ENCODE results near the gene GPR27. TPM values are rescaled to one million over a fixed set of nuclear protein-coding genes. Genes with fewer than 3 reads are reported as not detected.
A peak's percentile ranks its signal among the peaks of the same experiment; 100 is the strongest.

Gene GPR27
- total RNA-seq, 2 experiments from 2014 or later, result 0.40 to 0.47 TPM

DNA sequence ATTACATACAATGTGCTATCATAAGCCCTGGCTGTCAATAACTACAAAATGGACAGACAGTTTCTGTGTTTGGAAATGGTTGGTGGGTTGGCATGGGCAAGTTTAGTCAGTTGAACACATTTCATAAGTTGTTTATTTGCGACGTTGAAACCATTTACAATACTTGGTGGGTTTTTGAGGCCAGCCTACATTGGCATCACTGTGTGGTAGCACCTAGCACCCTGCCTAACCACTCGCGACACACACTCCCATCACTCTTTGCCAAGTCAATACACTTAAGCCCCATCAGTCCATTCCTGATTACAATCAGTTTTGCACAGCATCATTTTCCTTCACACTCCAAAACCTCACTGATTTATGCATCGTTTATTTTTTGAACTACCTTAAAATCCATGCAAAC is 17.5 kb downstream of the GPR27 start:
- no peak overlapping the region for H3K27ac Mint-ChIP-seq
- no peaks in the 10 kb centered on the region for H3K36me3 Mint-ChIP-seq (ENCODE audit: low read depth)
- ChIA-PET CTCF (no interaction called here), POLR2A (no interaction called here)
- no peak for ATAC-seq
- intact Hi-C loops (cut with micrococcal nuclease), result no loop called here
- H3K9me3 Mint-ChIP-seq, result no peaks in the 10 kb centered on the region
- H3K4me3 Mint-ChIP-seq, result no peak overlapping the region
- H3K4me1 Mint-ChIP-seq (ENCODE audit: low read depth), result no peaks in the 10 kb centered on the region
- TF ChIP-seq, protein P1, sequence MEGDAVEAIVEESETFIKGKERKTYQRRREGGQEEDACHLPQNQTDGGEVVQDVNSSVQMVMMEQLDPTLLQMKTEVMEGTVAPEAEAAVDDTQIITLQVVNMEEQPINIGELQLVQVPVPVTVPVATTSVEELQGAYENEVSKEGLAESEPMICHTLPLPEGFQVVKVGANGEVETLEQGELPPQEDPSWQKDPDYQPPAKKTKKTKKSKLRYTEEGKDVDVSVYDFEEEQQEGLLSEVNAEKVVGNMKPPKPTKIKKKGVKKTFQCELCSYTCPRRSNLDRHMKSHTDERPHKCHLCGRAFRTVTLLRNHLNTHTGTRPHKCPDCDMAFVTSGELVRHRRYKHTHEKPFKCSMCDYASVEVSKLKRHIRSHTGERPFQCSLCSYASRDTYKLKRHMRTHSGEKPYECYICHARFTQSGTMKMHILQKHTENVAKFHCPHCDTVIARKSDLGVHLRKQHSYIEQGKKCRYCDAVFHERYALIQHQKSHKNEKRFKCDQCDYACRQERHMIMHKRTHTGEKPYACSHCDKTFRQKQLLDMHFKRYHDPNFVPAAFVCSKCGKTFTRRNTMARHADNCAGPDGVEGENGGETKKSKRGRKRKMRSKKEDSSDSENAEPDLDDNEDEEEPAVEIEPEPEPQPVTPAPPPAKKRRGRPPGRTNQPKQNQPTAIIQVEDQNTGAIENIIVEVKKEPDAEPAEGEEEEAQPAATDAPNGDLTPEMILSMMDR (IDR thresholded peaks at IDR 0.05), result no peak
- peaks cover 7% of the 10 kb centered on the region for H3K27me3 Mint-ChIP-seq
- no peak for DNase-seq

DNA sequence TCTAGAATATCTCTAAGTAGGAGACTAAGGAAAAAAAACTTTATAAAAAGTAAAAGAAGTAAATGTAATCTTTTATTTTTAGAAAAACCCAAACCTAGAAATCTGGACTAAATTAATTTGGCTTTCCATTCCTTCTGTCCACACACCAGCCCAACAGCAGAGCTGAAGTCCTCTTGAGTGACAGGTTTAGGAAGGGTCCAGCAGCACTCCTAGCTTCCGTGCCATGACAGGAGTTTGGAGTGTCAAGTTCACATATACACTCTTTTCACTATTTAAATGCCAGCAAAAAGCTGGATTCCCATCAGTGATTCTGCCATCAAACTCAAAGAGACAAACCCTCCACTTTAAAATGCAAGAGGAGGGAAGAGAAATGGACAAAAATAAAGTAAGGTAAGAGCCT is 18.2 kb downstream of the GPR27 start:
- CTCF ChIA-PET, result interaction anchor here (1.5 kb wide), 1 partner anchor 9 kb away, joined by 4 read pairs; no protein-coding TSS in a partner anchor
- DNase-seq, result no peak
- Mint-ChIP-seq H3K27me3 (peaks cover 9% of the 10 kb centered on the region), H3K27ac (no peak overlapping the region), H3K4me1 (ENCODE audit: low read depth) (no peaks in the 10 kb centered on the region), H3K9me3 (no peaks in the 10 kb centered on the region), H3K4me3 (no peak overlapping the region), H3K36me3 (ENCODE audit: low read depth) (no peaks in the 10 kb centered on the region)
- intact Hi-C loops (cut with micrococcal nuclease), result no loop called here
- POLR2A ChIA-PET, result no interaction called here
- TF ChIP-seq, protein P1 (IDR thresholded peaks at IDR 0.05), result no peak
- ATAC-seq, result no peak

DNA sequence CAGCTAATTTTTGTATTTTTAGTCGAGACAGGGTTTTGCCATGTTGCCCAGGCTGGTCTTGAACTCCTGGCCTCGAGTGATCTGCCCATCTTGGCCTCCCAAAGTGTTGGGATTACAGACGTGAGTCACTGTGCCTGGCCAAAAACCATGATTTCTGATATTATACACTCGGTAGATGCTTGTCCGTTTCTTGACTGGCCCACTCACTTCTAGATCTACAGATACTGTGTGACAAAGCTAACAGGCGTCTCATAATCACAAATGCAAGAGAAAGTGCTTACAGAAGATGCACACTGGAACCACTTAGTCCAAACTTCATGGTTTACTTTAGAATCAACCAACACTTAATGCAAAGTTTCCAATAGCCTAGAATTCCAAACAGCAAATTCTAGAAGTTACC is 22.9 kb downstream of the GPR27 start:
- Mint-ChIP-seq H3K27me3 (peaks cover 27% of the 10 kb centered on the region), H3K27ac (no peak overlapping the region), H3K4me1 (ENCODE audit: low read depth) (no peaks in the 10 kb centered on the region), H3K9me3 (no peaks in the 10 kb centered on the region), H3K4me3 (no peak overlapping the region), H3K36me3 (ENCODE audit: low read depth) (no peaks in the 10 kb centered on the region)
- ChIA-PET POLR2A (no interaction called here), CTCF (no interaction called here)
- ATAC-seq (no peak), DNase-seq (no peak)
- intact Hi-C loops (cut with micrococcal nuclease), result no loop called here
- TF ChIP-seq, protein P1 (IDR thresholded peaks at IDR 0.05), result no peak

DNA sequence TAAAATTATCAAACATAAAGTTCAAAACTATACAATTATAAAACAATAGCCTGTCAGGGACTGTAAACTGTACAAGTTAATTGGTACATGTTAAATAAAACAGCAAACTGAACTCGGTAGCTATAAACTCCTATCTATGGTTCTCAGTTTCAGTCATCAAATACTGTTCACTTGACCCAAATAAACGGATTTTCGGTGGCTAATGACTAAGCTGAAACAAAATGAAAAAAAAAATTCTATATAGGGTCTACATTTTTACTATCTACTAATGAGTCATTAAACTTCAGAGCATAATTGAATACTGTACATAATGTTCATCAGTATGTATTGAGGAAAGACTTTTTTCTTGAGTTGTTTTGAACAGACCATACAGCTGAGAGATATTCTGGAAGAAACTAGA is 24.7 kb downstream of the GPR27 start:
- ATAC-seq, result peak; percentile 55
- DNase-seq, result no peak
- peaks cover 41% of the 10 kb centered on the region for H3K27me3 Mint-ChIP-seq
- intact Hi-C loops (cut with micrococcal nuclease), result no loop called here
- no peaks in the 10 kb centered on the region for H3K4me1 Mint-ChIP-seq (ENCODE audit: low read depth)
- ChIA-PET POLR2A (no interaction called here), CTCF (no interaction called here)
- no peaks in the 10 kb centered on the region for H3K36me3 Mint-ChIP-seq (ENCODE audit: low read depth)
- H3K4me3 Mint-ChIP-seq, result no peak overlapping the region
- TF ChIP-seq, protein P1 (IDR thresholded peaks at IDR 0.05), result no peak
- H3K27ac Mint-ChIP-seq, result no peak overlapping the region
- no peaks in the 10 kb centered on the region for H3K9me3 Mint-ChIP-seq

DNA sequence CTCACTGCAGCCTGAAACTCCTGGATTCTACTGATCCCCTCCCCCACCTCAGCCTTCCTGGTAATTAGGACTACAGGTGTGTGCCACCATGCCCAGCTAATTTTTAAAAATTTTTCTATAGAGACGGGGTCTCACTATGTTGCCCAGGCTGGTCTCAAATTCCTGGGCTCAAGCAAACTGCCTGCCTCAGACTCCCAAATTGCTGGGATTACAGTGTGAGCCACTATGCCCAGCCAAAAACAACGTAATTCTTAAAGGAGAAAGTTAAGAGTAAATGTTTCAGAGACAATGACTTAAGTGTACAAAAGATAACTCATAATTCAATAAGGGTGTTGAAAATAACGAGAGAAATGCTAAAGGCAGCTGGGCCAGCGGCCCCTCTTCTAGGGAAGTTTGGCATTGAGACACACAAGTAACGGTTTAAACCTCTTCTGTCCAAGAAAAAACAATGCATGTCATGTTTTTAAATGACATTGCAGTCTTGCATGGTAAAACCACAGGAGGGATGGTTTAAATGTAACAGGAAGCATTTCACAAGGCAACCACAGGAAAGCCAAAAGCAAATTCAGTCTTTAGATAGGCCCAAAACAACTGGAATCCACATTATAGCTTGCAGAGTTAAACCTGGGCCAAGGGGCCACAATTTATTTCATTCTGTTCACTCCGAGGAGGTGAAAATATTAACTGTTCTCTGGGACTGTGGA is 26.2 kb downstream of the GPR27 start:
- Mint-ChIP-seq H3K27me3 (peaks cover 51% of the 10 kb centered on the region), H3K9me3 (no peaks in the 10 kb centered on the region), H3K36me3 (ENCODE audit: low read depth) (no peaks in the 10 kb centered on the region), H3K27ac (no peak overlapping the region), H3K4me1 (ENCODE audit: low read depth) (peaks cover 3% of the 10 kb centered on the region), H3K4me3 (no peak overlapping the region)
- CTCF ChIA-PET, result no interaction called here
- POLR2A ChIA-PET, result no interaction called here
- DNase-seq, result no peak
- intact Hi-C loops (cut with micrococcal nuclease), result no loop called here
- TF ChIP-seq, protein P1 (IDR thresholded peaks at IDR 0.05), result no peak
- no peak for ATAC-seq
